Heart right ventricle (tissue), 16 donors: Measurements from ENCODE around the gene LIPG. TPM values are rescaled to one million over a fixed set of nuclear protein-coding genes. Genes with fewer than 3 reads are reported as not detected.

Source experiments
- ATAC-seq, 8 donors: fragments of 200-7000 bp; cut with Tn5 transposase; one replicate each; pipeline ENCODE4 v1.9.1; 2020; ENCODE audit warnings: mild to moderate bottlenecking in 8 of 8, moderate library complexity in 8 of 8, moderate number of reproducible peaks in 1 of 8
- DNase-seq, 2 donors: peaks; one replicate each; pipeline ENCODE4 v3.0.0-alpha.2; 2020
- H3K27ac ChIP-seq, 10 donors: fragments of 200-600 bp; sonication (generic) in 2 of 10; one replicate each; pipeline versions ENCODE4 v1.5.0 to v1.8.0; 2020 to 2022; ENCODE audit warnings: mild to moderate bottlenecking in 3 of 10
- H3K27me3 ChIP-seq, 7 donors: fragments of 200-600 bp; one replicate each; pipeline ENCODE4 v1.8.0; 2021 to 2022; ENCODE audit warnings: mild to moderate bottlenecking in 2 of 7
- H3K36me3 ChIP-seq, 9 donors: fragments of 200-600 bp; sonication (generic) in 1 of 9; one replicate each; pipeline versions ENCODE4 v1.5.0 to v1.8.0; 2020 to 2022; ENCODE audit warnings: mild to moderate bottlenecking in 2 of 9
- H3K4me1 ChIP-seq, 9 donors: fragments of 200-600 bp; sonication (generic) in 1 of 9; one replicate each; pipeline versions ENCODE4 v1.5.0 to v1.8.0; 2020 to 2022; ENCODE audit warnings: mild to moderate bottlenecking in 4 of 9
- H3K4me3 ChIP-seq, 10 donors: fragments of 200-600 bp; sonication (generic) in 2 of 10; one replicate each; pipeline versions ENCODE4 v1.5.0 to v1.8.0; 2020 to 2022; ENCODE audit warnings: mild to moderate bottlenecking in 7 of 10, moderate library complexity in 2 of 10
- H3K9me3 ChIP-seq, 11 donors: fragments of 200-600 bp in 10 of 11; sonication (generic) in 2 of 11; one replicate each; pipeline versions ENCODE4 v1.5.0 to v1.8.0; 2013 to 2022; ENCODE audit warnings: mild to moderate bottlenecking in 2 of 11, control low read depth in 1 of 11, moderate library complexity in 1 of 11
- CTCF ChIP-seq, 9 donors: fragments of 200-600 bp; sonication (generic) in 2 of 9; IDR thresholded peaks; one replicate each; pipeline versions ENCODE4 v1.5.0 to v1.8.0; 2021 to 2022; ENCODE audit warnings: antibody characterized with exemption in 9 of 9, mild to moderate bottlenecking in 5 of 9, moderate library complexity in 1 of 9
- WGBS, 2 donors: extraction: QIAGEN DNeasy Blood & Tissue Kit; methylation state at CpG; one replicate each; pipeline ENCODE4 v1.1.7; 2013; ENCODE audit warnings: inconsistent platforms in 1 of 2; 5-methylcytosine and 5-hydroxymethylcytosine counted together
- intact Hi-C, 10 donors: fragments of 100-400 bp; cut with DNase I; formaldehyde crosslinking; loops; one replicate each; pipeline versions ENCODE4 v1.11.1 to v1.14.2; 2022
- polyA plus RNA-seq, 2 donors: library from polyadenylated mRNA; stranded (reverse); fragments of 200-250 nt; gene quantifications; one replicate each; pipeline ENCODE4 v1.2.3, GENCODE V29; 2013
- total RNA-seq, 10 donors: library from RNA; stranded (reverse); fragmentation: NEBNext Ultra II Directional in 3 of 10; extraction: Animal tissue kit (Norgen Biotek cat#: 25700) in 3 of 10; gene quantifications; one replicate each; pipeline versions ENCODE4 v1.2.1 to v1.2.4, GENCODE V29; 2021 to 2023
- donor health status: Arrhythmogenic right ventricular cardiomyopathy.
- donor health status: ischemic (EF 13 %, LVEDD 7.1; RV severe dilation, severe dysfunction).
- donor health status: healthy with polysubstance abuse.
- donor health status: DM: no; HTN: yes; CAD: no.
- donor health status: DM: no; HTN: no; CAD: no.
- donor health status: ischemic (EF 25% LVEDD 6.9; RV normal size, moderate dysfunction).
- donor health status: ischemic (EF 25% LVEDD 5.7; RV mildly dilated, moderate dysfunction).
- donor health status: healthy.
- donor health status: DM: yes; HTN: yes; CAD: no.
- donor health status: Ischemic cardiomyopathy.
- donor health status: ischemic (EF 35%, LVEDD 5.7; RV mildly dilated, moderate dysfunction).
- donor health status: nonischemic (EF 11% LVEDD 7.7; RV severe dilation, severe dysfunction).
- donor health status: DM: yes; HTN: yes; CAD: no.
- donor health status: PGD.
- donor health status: ischemic (EF 29% LVEDD 5.4; RV normal size, mild dysfunction).
- donor health status: nonischemic (EF 23%, LVEDD 6.1; RV moderate dilation, normal function).

LIPG gene
- total and polyA plus RNA-seq, 12 donors, result 0.07 to 14.0 (median 0.42) TPM; not detected in 3

- no peak for TF ChIP-seq CTCF (IDR thresholded peaks at IDR 0.05)
- no peaks in the 10 kb centered on the region for H3K36me3 ChIP-seq
- no peaks in the 10 kb centered on the region for H3K4me1 ChIP-seq
- 74 to 78% methylated on average over 3 of the region's 3 CpGs for WGBS, 2 donors
- no peaks in the 10 kb centered on the region for H3K9me3 ChIP-seq
- no peak overlapping the region for H3K27ac ChIP-seq
- DNase-seq (no peak), ATAC-seq (no peak)
- no peak overlapping the region for H3K4me3 ChIP-seq
- peaks cover 0 to 23% (median 4%) of the 10 kb centered on the region in 7 donors for H3K27me3 ChIP-seq
- intact Hi-C loops, result no loop called here
These were observed 29.4 kb downstream of the LIPG start for GRCh38 chr18:49591271-49591670.

GRCh38 chr18:49591775-49592174, 29.9 kb downstream of the LIPG start:
- Histone ChIP-seq H3K27ac (no peak overlapping the region), H3K9me3 (no peaks in the 10 kb centered on the region), H3K36me3 (no peaks in the 10 kb centered on the region), H3K4me1 (no peaks in the 10 kb centered on the region), H3K4me3 (no peak overlapping the region), H3K27me3 (peaks cover 0 to 27% (median 4%) of the 10 kb centered on the region in 7 donors)
- TF ChIP-seq CTCF (IDR thresholded peaks at IDR 0.05), result no peak
- DNase-seq (no peak), ATAC-seq (no peak)
- 56 to 65% methylated on average over 4 of the region's 4 CpGs for WGBS, 2 donors
- intact Hi-C loops, result no loop called here

GRCh38 chr18:49596687-49597086, 34.8 kb downstream of the LIPG start:
- no peaks in the 10 kb centered on the region for H3K36me3 ChIP-seq
- 67 to 71% methylated on average over 3 of the region's 3 CpGs for WGBS, 2 donors
- no peaks in the 10 kb centered on the region for H3K4me1 ChIP-seq
- no peak overlapping the region for H3K4me3 ChIP-seq
- DNase-seq (no peak), ATAC-seq (no peak)
- H3K27ac ChIP-seq, result no peak overlapping the region
- peaks cover 0 to 32% (median 5%) of the 10 kb centered on the region in 7 donors for H3K27me3 ChIP-seq
- no peak for TF ChIP-seq CTCF (IDR thresholded peaks at IDR 0.05)
- intact Hi-C loops, result no loop called here
- H3K9me3 ChIP-seq, result no peaks in the 10 kb centered on the region

GRCh38 chr18:49597157-49597931, 35.5 kb downstream of the LIPG start:
- DNase-seq (no peak), ATAC-seq (no peak)
- 62 to 63% methylated on average over 8 of the region's 8 CpGs for WGBS, 2 donors
- Histone ChIP-seq H3K4me1 (no peaks in the 10 kb centered on the region), H3K27ac (no peak overlapping the region), H3K36me3 (no peaks in the 10 kb centered on the region), H3K9me3 (no peaks in the 10 kb centered on the region), H3K4me3 (no peak overlapping the region), H3K27me3 (peaks cover 0 to 32% (median 5%) of the 10 kb centered on the region in 7 donors)
- intact Hi-C loops, result no loop called here
- TF ChIP-seq CTCF (IDR thresholded peaks at IDR 0.05), result no peak
